IMR-90 (cell line): Measurements from ENCODE around the gene TPSB2. TPM values are rescaled to one million over a fixed set of nuclear protein-coding genes. Genes with fewer than 3 reads are reported as not detected.

Experiments
- ATAC-seq: fragments of 200-7000 bp; cut with Tn5 transposase; 2 replicates; pipeline ENCODE4 v1.9.1; 2020; ENCODE audit warnings: low read depth, mild to moderate bottlenecking, moderate library complexity
- BruUV-seq: library from RNA; stranded (reverse); fragments of 400-500 nt; replicated peaks from 2 replicates; lab custom pipeline; 2021; lab: Mats Ljungman, UMichigan
- CTCF ChIA-PET: fragments of 300-600 bp; formaldehyde crosslinking; extraction: SDS; loops from one replicate; lab custom pipeline; 2021; ENCODE audit warnings: antibody characterized with exemption; lab: Yijun Ruan, JAX
- POLR2A ChIA-PET: fragments of 300-600 bp; sonication (Branson Sonifier 250); formaldehyde crosslinking; loops from one replicate; lab custom pipeline; 2022; ENCODE audit warnings: antibody characterized with exemption; ENCODE audit not compliant: unreplicated experiment; lab: Charles Lee
- DNase-seq: peaks from one replicate; pipeline ENCODE4 v3.0.0; 2013
- H2AFZ ChIP-seq: replicated peaks from 2 replicates; pipeline ENCODE3; 2013; ENCODE audit warnings: low read length, mild to moderate bottlenecking; ENCODE audit not compliant: poor library complexity
- H2AK5ac ChIP-seq: 2 replicates; pipeline ENCODE4 v1.6.1; 2013; ENCODE audit warnings: low read depth, low read length, inconsistent platforms
- H2AK9ac ChIP-seq: replicated peaks from 2 replicates; pipeline ENCODE3; 2013; ENCODE audit warnings: mild to moderate bottlenecking, low read depth, low read length, moderate library complexity; ENCODE audit not compliant: poor library complexity
- H2BK120ac ChIP-seq: 2 replicates; pipeline ENCODE4 v1.6.1; 2013; ENCODE audit warnings: low read depth, low read length, inconsistent platforms
- H2BK15ac ChIP-seq: 3 replicates; pipeline ENCODE4 v1.6.1; 2013; ENCODE audit warnings: low read depth, low read length, inconsistent platforms
- H2BK20ac ChIP-seq: 2 replicates; pipeline ENCODE4 v1.6.1; 2013; ENCODE audit warnings: low read depth, mild to moderate bottlenecking, inconsistent platforms, low read length, moderate library complexity
- H2BK5ac ChIP-seq: 2 replicates; pipeline ENCODE4 v1.6.1; 2013; ENCODE audit warnings: mild to moderate bottlenecking, low read depth, low read length, inconsistent platforms; ENCODE audit not compliant: poor library complexity, severe bottlenecking
- H3K14ac ChIP-seq: replicated peaks from 2 replicates; pipeline ENCODE4 v1.6.1; 2013; ENCODE audit warnings: low read depth, low read length, inconsistent platforms
- H3K18ac ChIP-seq: 2 replicates; pipeline ENCODE4 v1.6.1; 2013; ENCODE audit warnings: low read depth, low read length, control low read depth
- H3K23ac ChIP-seq: 2 replicates; pipeline ENCODE4 v1.6.1; 2013; ENCODE audit warnings: low read depth, low read length, inconsistent platforms
- H3K27ac ChIP-seq: 2 replicates; pipeline ENCODE4 v1.5.1; 2013; ENCODE audit warnings: mild to moderate bottlenecking, control low read depth, low read length; ENCODE audit not compliant: insufficient read depth
- H3K27me3 ChIP-seq: 2 replicates; pipeline ENCODE4 v1.6.1; 2013; ENCODE audit warnings: low read length; ENCODE audit not compliant: control insufficient read depth, insufficient read depth
- H3K36me3 ChIP-seq: 2 replicates; pipeline ENCODE4 v1.6.1; 2013; ENCODE audit warnings: low read length, mixed read lengths; ENCODE audit not compliant: control insufficient read depth, insufficient read depth
- H3K4ac ChIP-seq: 2 replicates; pipeline ENCODE4 v1.6.1; 2013; ENCODE audit warnings: low read depth, low read length, inconsistent platforms
- H3K4me1 ChIP-seq: 2 replicates; pipeline ENCODE4 v1.6.1; 2013; ENCODE audit warnings: low read length, mixed read lengths; ENCODE audit not compliant: control insufficient read depth, insufficient read depth
- H3K4me2 ChIP-seq: 2 replicates; pipeline ENCODE4 v1.6.1; 2013; ENCODE audit warnings: low read depth, mild to moderate bottlenecking, control low read depth, low read length, moderate library complexity
- H3K4me3 ChIP-seq: 2 replicates; pipeline ENCODE4 v1.5.1; 2013; ENCODE audit warnings: low read depth, mild to moderate bottlenecking, control low read depth, low read length, moderate library complexity; ENCODE audit not compliant: insufficient read depth
- H3K56ac ChIP-seq: 2 replicates; pipeline ENCODE4 v1.6.1; 2013; ENCODE audit warnings: low read length, inconsistent platforms; ENCODE audit not compliant: insufficient read depth; ENCODE audit errors: extremely low read depth
- H3K79me1 ChIP-seq, 2 experiments: 2 replicates each; pipeline ENCODE4 v1.6.1; 2013; ENCODE audit warnings: low read length in 2 of 2, inconsistent platforms in 1 of 2, low read depth in 1 of 2
- H3K9ac ChIP-seq: 2 replicates; pipeline ENCODE4 v1.6.1; 2013; ENCODE audit warnings: low read depth, low read length, control low read depth
- H3K9me1 ChIP-seq: 2 replicates; pipeline ENCODE4 v1.6.1; 2013; ENCODE audit warnings: low read length, inconsistent platforms; ENCODE audit not compliant: insufficient read depth
- H3K9me3 ChIP-seq: 2 replicates; pipeline ENCODE4 v1.6.1; 2013; ENCODE audit warnings: low read length; ENCODE audit not compliant: control insufficient read depth, insufficient read depth
- H4K20me1 ChIP-seq: 2 replicates; pipeline ENCODE4 v1.6.1; 2013; ENCODE audit warnings: low read length, inconsistent platforms; ENCODE audit not compliant: insufficient read depth
- H4K5ac ChIP-seq: 2 replicates; pipeline ENCODE4 v1.6.1; 2013; ENCODE audit warnings: mild to moderate bottlenecking, low read depth, low read length, control low read depth
- H4K8ac ChIP-seq, 2 experiments: 2 replicates each; pipeline ENCODE4 v1.6.1; 2013; ENCODE audit warnings: low read depth in 2 of 2, low read length in 2 of 2, control low read depth in 1 of 2, inconsistent platforms in 1 of 2
- H4K91ac ChIP-seq: 2 replicates; pipeline ENCODE4 v1.6.1; 2013; ENCODE audit warnings: low read depth, low read length, inconsistent platforms; ENCODE audit not compliant: insufficient read depth
- BHLHE40 ChIP-seq: fragments of 150-350 bp; IDR thresholded peaks from 2 replicates; pipeline ENCODE4 v1.6.1; 2016; ENCODE audit warnings: mild to moderate bottlenecking, low read depth, low read length
- CEBPB ChIP-seq: IDR thresholded peaks from 2 replicates; pipeline ENCODE4 v1.6.1; 2012; ENCODE audit warnings: low read depth, low read length, improper control_type of control experiment
- CHD1 ChIP-seq: IDR thresholded peaks from 2 replicates; pipeline ENCODE4 v1.6.1; 2012; ENCODE audit warnings: low read depth, low read length, improper control_type of control experiment
- FOS ChIP-seq: fragments of 150-350 bp; IDR thresholded peaks from 2 replicates; pipeline ENCODE4 v1.6.1; 2016; ENCODE audit warnings: low read depth, low read length
- MAFK ChIP-seq: IDR thresholded peaks from 2 replicates; pipeline ENCODE4 v1.6.1; 2012; ENCODE audit warnings: low read depth, low read length, improper control_type of control experiment
- MAZ ChIP-seq: IDR thresholded peaks from 2 replicates; pipeline ENCODE4 v1.6.1; 2012; ENCODE audit warnings: low read depth, mild to moderate bottlenecking, low read length, improper control_type of control experiment, moderate library complexity, borderline replicate concordance
- MXI1 ChIP-seq: IDR thresholded peaks from 2 replicates; pipeline ENCODE4 v1.6.1; 2012; ENCODE audit warnings: low read depth, mild to moderate bottlenecking, low read length, moderate library complexity, borderline replicate concordance
- NFE2L2 ChIP-seq: fragments of 150-350 bp; IDR thresholded peaks from 2 replicates; pipeline ENCODE4 v1.6.1; 2016; ENCODE audit warnings: low read depth, mild to moderate bottlenecking, low read length
- POLR2A ChIP-seq: IDR thresholded peaks from 2 replicates; pipeline ENCODE4 v1.6.1; 2012; ENCODE audit warnings: mild to moderate bottlenecking, low read depth, low read length
- RAD21 ChIP-seq: IDR thresholded peaks from 2 replicates; pipeline ENCODE4 v1.6.1; 2012; ENCODE audit warnings: low read length, improper control_type of control experiment
- RCOR1 ChIP-seq: IDR thresholded peaks from 2 replicates; pipeline ENCODE4 v1.6.1; 2012; ENCODE audit warnings: mild to moderate bottlenecking, low read length, improper control_type of control experiment; ENCODE audit not compliant: insufficient replicate concordance
- RFX5 ChIP-seq: IDR thresholded peaks from 2 replicates; pipeline ENCODE4 v1.8.0; 2012; ENCODE audit warnings: low read depth, mild to moderate bottlenecking, low read length, moderate library complexity
- SMC3 ChIP-seq: fragments of 150-350 bp; IDR thresholded peaks from 2 replicates; pipeline ENCODE4 v1.6.1; 2016; ENCODE audit warnings: low read depth, mild to moderate bottlenecking, antibody characterized with exemption, low read length, moderate library complexity
- WGBS, 2 experiments: methylation state at CpG; one replicate each; pipeline versions ENCODE4 v1.1.5 to v1.1.7; 2013; ENCODE audit warnings: missing lambda C conversion rate in 2 of 2; ENCODE audit not compliant: insufficient read length in 1 of 2; ENCODE audit errors: extremely low coverage in 2 of 2; 5-methylcytosine and 5-hydroxymethylcytosine counted together
- dilution Hi-C: fragments of 300-500 bp; cut with HindIII; formaldehyde crosslinking; loops from one replicate; pipeline ENCODE4 v1.14.3; 2018; ENCODE audit warnings: low sequenced_read_pairs; ENCODE audit not compliant: unreplicated experiment
- in situ Hi-C: fragments of 300-500 bp; cut with MboI; formaldehyde crosslinking; loops from 3 replicates; pipeline ENCODE4 v1.14.3; 2019; ENCODE audit warnings: low sequenced_read_pairs, inconsistent platforms, mixed read lengths
- intact Hi-C: fragments of 100-400 bp; cut with micrococcal nuclease; formaldehyde crosslinking; loops from 2 replicates; pipeline ENCODE4 v1.10.0; 2022
- polyA plus RNA-seq, 3 experiments: library from polyadenylated mRNA; depleted of rRNA; stranded (reverse); fragments of >200 nt; gene quantifications; 2 replicates each; pipeline ENCODE4 v1.2.3, GENCODE V29; 2012; ENCODE audit warnings: low replicate concordance in 1 of 3
- total RNA-seq: library from RNA; depleted of rRNA; stranded (reverse); fragments of >200 nt; gene quantifications from 2 replicates; pipeline ENCODE4 v1.2.3, GENCODE V29; 2012
- TF ChIP-seq, protein P1 (sequence below): fragments of 150-350 bp; IDR thresholded peaks from 2 replicates; pipeline ENCODE4 v1.6.1; 2017; ENCODE audit warnings: mild to moderate bottlenecking, antibody characterized with exemption, low read length, low read depth
- TF ChIP-seq, protein P2 (sequence below): fragments of 150-350 bp; IDR thresholded peaks from 2 replicates; pipeline ENCODE4 v1.6.1; 2016; ENCODE audit warnings: low read depth, mild to moderate bottlenecking, low read length, moderate library complexity, borderline replicate concordance
- TF ChIP-seq, protein P3 (sequence below): conservative IDR thresholded peaks from 2 replicates; pipeline ENCODE4 v1.5.1; 2012; ENCODE audit warnings: mild to moderate bottlenecking, low read depth, low read length, improper control_type of control experiment

TPSB2 gene
- total and polyA plus RNA-seq, 2 of the 4 experiments (the other 2 are of a cell fraction): not detected

DNA sequence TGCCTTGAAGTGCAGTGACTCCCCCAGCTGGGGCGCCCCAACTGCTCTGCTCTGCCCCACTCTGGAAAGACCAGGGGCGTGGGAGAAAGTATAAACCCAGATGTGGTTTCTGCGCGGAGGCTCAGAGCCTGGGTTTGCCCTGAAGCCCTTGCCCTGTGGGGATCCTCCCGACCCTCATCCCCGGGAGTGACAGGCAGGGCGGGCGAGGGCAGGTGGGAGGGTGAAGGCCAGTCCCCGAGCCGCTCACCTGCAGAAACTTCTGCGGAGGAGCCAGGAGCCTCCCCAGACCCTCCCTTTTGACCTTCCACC lies 29.7 kb upstream of the TPSB2 start:
- Histone ChIP-seq H4K5ac (no peak overlapping the region), H2BK120ac (no peak overlapping the region), H3K56ac (no peak overlapping the region), H3K4me2 (no peak overlapping the region), H3K27me3 (peaks cover 38% of the 10 kb centered on the region), H3K27ac (no peak overlapping the region), H2AK9ac (no peak overlapping the region), H4K91ac (no peak overlapping the region), H3K79me1 (no peaks in the 10 kb centered on the region), H3K14ac (no peak overlapping the region), H4K8ac (no peak overlapping the region), H4K20me1 (no peaks in the 10 kb centered on the region; the same call in 1 of the 2 replicates), H2AK5ac (no peak overlapping the region), H2BK5ac (no peak overlapping the region), H3K9me3 (no peaks in the 10 kb centered on the region), H3K4me3 (no peak overlapping the region), H3K18ac (no peak overlapping the region), H3K9ac (no peak overlapping the region), H3K4ac (no peak overlapping the region), H2BK15ac (no peak overlapping the region), H3K9me1 (peaks cover 4% of the 10 kb centered on the region; the same call in 1 of the 2 replicates), H2BK20ac (no peak overlapping the region), H3K4me1 (no peaks in the 10 kb centered on the region), H3K23ac (no peak overlapping the region), H3K36me3 (no peaks in the 10 kb centered on the region), H2AFZ (no peak overlapping the region)
- ATAC-seq (no peak), DNase-seq (no peak)
- in situ Hi-C loops (no loop called here), intact Hi-C loops (no loop called here), dilution Hi-C loops (no loop called here)
- no TSS peak for BruUV-seq
- CTCF ChIA-PET: no interaction called here
- TF ChIP-seq SMC3 (no peak), NFE2L2 (no peak), BHLHE40 (no peak), MAZ (no peak), POLR2A (no peak), MAFK (no peak), RFX5 (no peak), FOS (no peak), CHD1 (no peak), MXI1 (no peak), CEBPB (no peak), RAD21 (no peak), RCOR1 (no peak)
- TF ChIP-seq, protein P1, sequence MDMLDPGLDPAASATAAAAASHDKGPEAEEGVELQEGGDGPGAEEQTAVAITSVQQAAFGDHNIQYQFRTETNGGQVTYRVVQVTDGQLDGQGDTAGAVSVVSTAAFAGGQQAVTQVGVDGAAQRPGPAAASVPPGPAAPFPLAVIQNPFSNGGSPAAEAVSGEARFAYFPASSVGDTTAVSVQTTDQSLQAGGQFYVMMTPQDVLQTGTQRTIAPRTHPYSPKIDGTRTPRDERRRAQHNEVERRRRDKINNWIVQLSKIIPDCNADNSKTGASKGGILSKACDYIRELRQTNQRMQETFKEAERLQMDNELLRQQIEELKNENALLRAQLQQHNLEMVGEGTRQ: no peak
- TF ChIP-seq, protein P2, sequence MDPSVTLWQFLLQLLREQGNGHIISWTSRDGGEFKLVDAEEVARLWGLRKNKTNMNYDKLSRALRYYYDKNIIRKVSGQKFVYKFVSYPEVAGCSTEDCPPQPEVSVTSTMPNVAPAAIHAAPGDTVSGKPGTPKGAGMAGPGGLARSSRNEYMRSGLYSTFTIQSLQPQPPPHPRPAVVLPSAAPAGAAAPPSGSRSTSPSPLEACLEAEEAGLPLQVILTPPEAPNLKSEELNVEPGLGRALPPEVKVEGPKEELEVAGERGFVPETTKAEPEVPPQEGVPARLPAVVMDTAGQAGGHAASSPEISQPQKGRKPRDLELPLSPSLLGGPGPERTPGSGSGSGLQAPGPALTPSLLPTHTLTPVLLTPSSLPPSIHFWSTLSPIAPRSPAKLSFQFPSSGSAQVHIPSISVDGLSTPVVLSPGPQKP: no peak
- TF ChIP-seq, protein P3, sequence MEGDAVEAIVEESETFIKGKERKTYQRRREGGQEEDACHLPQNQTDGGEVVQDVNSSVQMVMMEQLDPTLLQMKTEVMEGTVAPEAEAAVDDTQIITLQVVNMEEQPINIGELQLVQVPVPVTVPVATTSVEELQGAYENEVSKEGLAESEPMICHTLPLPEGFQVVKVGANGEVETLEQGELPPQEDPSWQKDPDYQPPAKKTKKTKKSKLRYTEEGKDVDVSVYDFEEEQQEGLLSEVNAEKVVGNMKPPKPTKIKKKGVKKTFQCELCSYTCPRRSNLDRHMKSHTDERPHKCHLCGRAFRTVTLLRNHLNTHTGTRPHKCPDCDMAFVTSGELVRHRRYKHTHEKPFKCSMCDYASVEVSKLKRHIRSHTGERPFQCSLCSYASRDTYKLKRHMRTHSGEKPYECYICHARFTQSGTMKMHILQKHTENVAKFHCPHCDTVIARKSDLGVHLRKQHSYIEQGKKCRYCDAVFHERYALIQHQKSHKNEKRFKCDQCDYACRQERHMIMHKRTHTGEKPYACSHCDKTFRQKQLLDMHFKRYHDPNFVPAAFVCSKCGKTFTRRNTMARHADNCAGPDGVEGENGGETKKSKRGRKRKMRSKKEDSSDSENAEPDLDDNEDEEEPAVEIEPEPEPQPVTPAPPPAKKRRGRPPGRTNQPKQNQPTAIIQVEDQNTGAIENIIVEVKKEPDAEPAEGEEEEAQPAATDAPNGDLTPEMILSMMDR: no peak
- WGBS, 2 experiments: no CpG with 5 or more reads among the region's 11 CpGs
- POLR2A ChIA-PET: no interaction called here
